HG02623 (cell line): ENCODE results near the gene GNAT2.

Source experiments
- ATAC-seq: cut with Tn5 transposase; IDR thresholded peaks from one replicate; pipeline ENCODE4 v1.9.1; 2021; ENCODE audit warnings: moderate library complexity; ENCODE audit not compliant: unreplicated experiment

Gene GNAT2

DNA sequence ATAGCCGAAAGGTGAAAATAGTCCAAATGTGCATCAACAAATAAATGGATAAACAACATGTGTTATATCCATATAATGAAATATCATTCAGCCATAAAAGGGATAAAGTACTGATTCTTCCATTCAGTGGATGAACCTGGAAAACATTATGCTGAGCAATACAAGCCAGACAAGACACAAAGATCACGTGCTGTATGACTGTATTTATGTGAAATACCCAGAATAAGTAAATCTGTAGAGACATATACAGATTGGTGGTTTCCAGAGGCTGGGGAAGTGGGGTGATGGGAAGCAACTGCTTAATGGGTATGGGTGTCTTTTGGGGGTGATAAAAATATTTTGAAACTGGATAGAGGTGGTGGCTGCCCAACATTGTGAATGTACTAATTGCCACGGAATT is 23.2 kb upstream of the GNAT2 start:
- ATAC-seq: no peak

DNA sequence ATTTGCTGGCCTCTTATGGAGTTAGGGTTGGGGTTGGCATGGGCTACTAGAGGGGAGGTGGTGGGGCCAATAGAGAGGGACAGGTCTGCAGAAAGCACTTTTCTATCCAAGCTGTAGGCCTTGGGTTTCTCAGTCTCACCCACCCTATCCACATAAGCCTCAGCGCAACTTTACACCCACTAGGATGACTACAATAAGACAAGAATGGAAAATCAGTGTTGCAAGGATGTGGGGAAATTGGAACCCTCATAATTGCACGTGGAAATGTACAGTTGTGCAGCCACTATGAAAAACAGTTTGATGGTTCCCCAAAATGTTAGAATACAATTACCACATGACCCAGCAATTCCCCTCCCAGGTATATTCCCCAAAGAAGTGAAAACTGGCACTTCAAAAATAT is 22.4 kb upstream of the GNAT2 start:
- no peak for ATAC-seq

DNA sequence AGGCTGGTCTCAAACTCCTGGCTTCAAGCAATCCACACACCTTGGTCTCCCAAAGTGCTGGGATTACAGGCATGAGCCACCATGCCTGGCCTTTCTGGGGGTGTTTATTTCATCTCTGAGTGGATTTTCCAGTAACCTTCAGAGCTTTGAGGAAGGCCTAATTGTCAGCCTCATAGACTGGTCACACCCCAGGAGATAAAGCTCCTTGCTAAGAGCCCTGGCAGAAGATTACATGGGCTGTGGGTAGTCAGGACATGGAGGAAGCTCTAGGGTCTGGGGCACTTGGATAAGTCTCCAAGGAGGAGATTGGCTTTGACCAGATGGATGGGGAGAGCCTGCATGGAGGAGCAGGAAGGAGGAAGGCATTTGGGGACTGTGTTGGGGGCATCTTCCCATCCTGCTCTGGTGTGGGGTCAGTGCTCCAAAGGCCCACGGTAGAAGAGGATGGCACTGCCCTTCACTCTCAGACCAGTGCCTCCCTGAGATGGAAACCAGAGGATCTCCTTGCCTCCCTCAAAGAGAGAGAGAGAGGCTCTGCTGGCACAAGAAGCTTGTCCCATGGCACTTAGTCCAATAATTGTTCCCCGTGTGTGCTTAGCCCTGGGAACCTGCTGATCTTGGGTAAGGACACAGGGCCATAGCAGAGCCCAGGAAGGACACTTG is 21.8 kb upstream of the GNAT2 start:
- ATAC-seq: no peak

DNA sequence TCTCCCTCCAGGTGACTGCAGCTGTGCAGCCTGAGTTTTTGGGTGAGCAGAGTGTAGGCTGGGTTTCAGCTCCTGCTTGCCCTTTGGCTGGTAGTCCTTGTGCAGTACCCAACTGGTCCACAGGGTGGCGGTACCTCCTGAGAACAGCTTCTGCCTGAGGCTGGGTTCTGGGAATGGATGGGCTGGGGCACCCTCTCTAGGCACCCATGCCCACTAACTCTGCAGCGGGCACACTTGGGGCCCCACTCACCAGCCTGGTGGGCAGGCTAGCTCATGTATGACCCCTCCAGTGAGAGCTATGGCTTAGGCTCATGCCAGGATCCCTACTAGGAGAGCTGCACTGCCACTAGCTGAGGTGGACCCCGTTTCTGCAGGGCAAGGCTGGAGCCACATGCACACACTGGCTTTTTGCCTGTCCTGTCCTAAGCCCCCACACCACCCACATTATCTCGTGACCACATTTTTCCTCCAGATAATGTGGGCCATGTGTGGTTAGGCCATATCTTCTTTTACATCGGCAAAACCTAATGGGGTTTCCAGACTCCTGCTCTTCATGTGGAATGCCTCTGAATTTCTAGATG is 21.0 kb upstream of the GNAT2 start:
- ATAC-seq: peak; percentile 76

GRCh38 chr1:109639841-109640184 is 20.4 kb upstream of the GNAT2 start:
- ATAC-seq: no peak

- no peak for ATAC-seq
Observed at GRCh38 chr1:109639063-109639840, 19.8 kb upstream of the GNAT2 start.

GRCh38 chr1:109637446-109637845 is 18.0 kb upstream of the GNAT2 start:
- no peak for ATAC-seq

DNA sequence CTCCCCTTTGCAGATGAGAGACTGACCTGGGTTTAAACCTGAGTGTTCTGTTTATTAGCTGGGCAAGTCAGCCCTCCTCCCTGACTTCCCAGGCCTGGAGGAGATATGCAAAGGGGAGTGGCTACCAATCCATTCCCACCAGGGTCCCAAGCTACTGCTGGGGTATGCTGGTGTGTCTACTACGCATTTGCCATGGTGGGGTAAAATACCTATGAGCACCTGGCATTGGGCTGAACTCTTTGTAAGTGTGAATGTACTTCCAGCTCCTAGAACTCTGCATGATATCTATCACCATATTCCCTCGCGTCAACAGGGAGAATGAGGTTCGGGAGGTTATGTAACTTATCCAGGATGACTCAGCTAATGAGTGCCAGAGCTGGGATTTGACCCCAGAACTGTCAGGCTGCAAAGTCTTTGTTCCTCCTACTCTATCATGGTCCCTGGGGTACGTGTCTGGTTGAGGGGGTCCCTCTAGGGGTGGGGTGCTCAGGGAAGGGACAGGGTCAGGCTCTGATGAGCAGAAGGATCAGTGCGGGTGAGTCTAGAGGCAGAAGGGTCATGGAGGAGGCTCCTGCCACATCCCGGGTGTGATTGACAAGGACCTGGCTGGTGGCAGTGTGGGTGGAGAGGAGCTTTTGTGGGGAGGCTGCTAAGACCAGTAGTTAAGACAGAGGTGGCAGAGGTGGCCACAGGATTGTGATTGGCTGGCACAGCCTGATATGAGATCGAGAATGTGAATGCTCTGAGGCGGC is 17.0 kb upstream of the GNAT2 start:
- no peak for ATAC-seq

DNA sequence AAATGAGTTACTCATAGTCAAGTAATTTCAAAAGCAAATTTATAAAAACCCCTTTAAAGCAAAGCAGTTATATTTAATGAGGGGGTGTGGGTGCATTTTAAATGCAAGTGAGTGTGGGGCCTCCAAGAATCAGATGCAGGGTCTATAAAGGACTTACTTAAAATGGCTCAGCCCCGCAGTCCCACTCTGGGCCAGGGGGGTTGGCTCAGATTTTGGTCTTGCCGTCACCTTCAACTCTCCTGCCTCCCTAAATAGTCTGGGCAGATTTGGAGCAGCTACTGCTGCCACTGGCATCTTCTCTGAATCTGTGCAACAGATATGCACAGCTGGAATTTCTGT is 16.4 kb upstream of the GNAT2 start:
- no peak for ATAC-seq

DNA sequence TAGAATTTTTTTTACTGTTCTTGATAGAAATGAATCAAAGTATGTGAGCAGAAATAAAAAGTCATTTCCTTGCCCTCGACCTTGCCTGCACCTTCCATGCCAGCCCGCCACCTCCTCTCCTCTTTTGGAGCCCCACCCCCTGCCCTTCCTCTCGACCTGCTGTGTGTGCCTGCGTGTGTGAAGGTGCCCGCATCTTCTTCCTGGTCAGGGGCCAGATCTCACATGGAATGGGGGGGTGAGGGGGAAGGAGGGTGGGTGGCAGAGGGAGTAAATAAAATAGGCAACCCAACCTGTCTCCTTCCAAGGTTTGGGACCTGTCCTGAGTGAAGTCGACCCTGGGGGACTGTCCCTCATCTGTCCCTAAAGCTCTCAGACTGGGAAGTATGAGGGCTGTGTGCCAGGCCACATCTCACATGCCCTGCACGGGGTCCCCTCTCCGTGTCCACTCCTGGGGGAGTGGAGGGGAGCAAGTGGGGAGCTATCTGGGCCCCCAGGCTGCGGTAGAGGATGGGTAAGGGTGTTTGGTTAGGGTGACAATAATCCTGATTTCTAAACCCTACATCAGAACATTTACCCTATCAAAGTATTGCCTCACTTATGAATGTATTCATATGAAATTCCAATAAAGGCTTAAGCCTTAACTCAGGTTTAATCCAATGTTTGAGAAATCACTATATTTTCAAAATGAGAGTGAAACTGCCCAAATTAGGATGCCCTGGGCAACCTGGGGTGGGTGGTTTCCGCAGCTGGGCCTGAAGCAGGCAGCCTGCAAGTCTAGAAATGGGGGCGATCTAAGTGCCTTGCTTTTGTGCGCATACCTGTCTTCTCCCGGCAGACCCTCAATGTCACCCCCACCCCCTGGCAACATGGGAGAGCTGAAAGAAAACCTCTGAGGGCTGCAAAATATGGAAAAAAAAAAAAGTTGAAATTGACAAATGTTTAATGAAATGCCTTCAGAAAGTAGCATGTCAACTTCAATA is 15.6 kb upstream of the GNAT2 start:
- ATAC-seq: no peak

DNA sequence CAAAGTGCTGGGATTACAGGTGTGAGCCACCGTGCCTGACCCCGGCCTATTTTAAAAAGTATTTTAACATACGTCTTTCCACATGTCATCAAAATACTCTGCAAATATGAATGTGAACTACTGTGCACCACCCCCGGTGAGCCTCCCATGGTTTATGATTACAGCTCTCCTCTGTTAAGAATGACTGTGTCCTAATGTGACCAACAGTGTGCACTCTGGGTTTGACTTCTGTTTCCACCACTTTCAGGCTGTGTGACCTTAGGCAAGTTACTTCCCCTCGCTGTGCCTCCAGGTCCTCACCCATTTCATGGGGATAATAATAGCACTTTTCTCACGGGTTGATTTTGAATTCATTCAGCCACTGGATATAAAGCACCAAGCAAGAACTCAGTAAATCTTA is 14.9 kb upstream of the GNAT2 start:
- ATAC-seq: no peak

GRCh38 chr1:109632671-109633346 is 13.4 kb upstream of the GNAT2 start:
- no peak for ATAC-seq

DNA sequence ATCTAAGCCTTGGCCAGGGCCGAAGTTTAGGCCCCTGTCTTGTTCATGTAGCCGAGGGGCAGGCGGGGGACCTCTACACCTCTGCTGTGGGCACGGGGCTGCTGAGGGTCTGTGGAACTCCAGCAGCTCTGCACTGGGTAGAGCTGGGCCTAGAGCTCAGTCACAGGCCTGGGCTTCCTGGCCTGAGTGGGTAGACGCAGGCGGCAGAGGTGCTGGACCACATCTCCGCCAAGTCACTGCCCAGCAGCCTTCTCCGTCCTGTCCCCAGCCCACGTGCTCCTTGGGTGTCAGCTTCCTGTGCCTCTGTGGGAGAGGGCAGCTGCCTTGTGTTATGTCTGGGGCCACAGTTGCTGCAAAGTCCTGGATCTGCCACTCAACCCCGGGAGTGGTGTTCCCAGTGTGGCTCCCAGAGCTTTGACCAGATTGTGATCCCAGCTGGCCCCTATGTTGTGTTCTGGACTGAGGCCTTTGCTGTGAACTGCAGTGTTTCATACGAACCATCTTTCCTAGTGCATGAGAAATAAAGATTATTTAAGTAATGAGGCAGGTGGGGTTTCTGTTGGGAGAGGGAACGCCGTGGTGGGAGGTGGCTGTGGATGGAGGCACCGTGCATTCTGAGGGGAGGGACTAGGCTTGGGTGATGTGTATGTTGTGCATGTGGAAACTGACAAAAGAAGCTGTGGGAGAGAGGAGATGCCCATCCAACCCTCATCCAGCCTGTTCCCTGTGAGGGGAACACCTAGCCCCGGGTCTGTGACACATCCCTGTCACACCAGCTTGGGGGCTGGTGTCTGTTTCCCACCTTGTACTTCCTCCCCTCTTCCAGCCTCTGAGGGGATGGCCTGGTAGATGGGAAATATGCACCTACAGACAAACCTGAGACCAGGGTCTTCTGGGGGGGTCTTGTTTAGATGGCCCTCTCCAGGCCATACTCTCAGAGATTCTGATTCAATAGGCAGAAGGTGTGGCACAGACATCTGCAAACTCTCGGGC is 12.4 kb upstream of the GNAT2 start:
- ATAC-seq: no peak

DNA sequence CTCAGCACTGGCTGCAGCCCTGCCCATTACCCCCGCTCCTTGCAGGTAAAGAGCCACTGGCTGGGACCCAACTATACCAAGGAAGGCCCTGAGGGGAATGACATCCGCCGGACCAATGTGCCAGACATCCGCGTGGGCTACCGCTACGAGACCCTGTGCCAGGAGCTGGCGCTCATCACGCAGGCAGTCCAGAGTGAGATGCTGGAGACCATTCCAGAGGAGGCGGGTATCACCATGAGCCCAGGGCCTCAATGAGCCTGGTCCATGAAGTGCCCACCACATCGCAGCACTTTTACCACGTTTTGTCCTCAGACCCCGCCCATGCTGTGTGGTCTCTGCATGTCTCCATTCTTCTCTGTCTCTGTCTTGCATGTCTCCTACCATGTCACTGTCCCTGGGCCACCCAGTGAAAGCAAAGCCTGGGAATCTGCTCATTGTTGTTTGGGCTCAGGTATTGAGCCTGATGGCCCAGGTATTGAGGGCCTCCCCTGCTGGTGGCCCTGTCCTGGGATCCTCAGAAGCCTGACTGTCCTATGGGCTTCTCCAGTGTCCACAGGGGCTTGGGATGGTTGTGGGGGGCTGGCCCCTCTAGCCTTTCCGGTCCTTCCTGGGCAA is 11.6 kb upstream of the GNAT2 start:
- ATAC-seq: no peak

GRCh38 chr1:109630081-109630897 is 10.9 kb upstream of the GNAT2 start:
- ATAC-seq: no peak

DNA sequence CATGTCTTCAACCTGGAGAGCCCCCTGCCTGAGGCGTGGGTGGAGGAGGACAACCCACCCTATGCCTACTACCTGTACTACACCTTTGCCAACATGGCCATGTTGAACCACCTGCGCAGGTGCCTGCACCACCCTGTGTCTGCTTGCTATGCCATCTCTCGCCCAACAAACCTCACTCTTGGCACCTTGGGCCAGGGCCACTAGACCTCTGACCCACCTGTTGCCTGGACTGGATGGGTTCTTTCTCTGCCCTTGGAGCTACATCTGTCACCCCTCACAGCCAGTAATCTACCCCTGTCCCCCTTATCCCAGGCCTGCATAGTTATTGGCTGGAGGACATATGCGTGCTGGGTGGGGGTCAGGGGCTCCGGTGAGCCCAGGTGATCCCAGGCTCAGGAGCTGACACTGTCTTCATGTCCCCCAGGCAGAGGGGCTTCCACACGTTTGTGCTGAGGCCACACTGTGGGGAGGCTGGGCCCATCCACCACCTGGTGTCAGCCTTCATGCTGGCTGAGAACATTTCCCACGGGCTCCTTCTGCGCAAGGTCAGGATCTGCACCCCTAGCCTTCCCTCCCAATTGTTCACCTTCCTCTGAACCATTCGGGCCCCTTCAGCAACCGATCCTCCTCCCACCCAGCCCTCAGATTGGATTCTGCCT is 10.1 kb upstream of the GNAT2 start:
- no peak for ATAC-seq
